GM18505 (cell line): ENCODE data around the gene MANSC4.

Experiments used
- ATAC-seq: cut with Tn5 transposase; IDR thresholded peaks from one replicate; pipeline ENCODE4 v1.9.1; 2021; ENCODE audit not compliant: unreplicated experiment
- POLR2A ChIP-seq: IDR thresholded peaks from 4 replicates; pipeline ENCODE4 v1.6.1; 2011; ENCODE audit warnings: borderline replicate concordance; ENCODE audit not compliant: insufficient read depth, insufficient read length; ENCODE audit errors: extremely low read depth

MANSC4 gene

DNA sequence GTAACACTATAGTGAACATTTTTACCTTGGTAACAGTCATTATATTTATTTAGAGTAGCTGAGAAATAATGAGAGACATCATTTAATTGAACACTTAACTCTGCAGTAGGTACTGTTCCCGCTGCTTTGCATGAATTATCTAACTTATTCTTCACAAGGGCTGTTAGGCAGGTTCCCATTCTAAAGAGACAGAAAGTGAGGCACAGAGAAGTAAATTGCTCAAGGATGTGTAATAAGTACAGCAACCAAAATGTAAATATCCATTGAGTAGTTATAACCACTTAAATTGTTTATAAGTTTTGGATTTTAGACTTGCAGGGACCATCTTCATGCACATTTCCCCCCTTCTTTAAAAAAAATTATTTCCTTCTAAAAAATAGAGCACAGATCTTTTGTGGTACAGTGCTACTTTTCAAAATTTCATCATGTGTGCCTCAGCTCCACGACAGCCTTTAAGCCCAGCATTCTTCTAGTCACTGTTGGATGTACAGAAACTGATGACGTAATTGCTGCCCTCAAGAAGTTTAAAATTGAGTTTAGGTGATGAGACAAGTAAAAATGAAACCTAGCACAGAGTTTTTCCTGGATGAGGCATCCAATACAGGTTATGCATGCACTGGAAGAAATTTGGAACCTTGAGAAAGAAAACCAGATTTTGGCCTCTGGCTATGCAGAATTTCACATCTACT lies 6.0 kb upstream of the MANSC4 start:
- TF ChIP-seq POLR2A, result no peak
- ATAC-seq, result no peak

DNA sequence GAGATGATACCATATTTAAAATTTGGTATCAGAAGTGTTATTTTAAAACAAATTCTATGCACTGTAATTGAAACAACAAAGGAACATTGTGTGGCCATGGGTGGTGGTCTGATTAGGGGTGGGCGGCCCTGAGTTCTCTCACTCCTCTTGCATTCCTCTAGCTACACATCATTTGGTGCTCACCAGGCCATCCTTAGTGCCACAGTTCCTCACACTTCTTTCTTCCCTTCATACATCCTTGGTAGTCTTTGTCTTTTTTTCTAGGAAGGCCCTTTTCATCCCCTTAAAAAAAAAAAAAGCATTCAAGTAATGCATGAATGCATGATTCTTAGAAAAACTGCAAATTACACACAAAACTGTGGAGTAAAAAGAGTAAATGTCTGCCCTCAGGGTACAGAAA lies 2.4 kb upstream of the MANSC4 start:
- TF ChIP-seq POLR2A, result no peak
- no peak for ATAC-seq

DNA sequence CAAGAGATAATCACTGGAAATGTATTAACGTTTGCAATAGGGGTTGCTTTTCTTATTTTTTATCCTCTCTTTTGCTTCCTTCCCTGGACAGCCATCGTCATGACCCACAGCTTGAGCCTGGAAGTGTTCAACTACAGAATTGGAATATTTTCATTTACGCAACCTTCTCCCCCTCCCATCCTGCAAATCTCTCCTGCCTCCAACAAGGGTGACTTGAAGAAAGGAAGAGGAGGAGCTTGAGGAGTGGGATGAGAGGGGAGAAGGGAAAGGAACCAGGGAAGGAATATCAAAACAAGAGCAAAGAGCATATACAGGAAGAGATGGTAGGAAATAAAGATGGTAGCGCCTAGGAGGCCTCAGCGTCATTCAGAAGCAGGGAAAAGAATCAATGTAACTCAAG lies 1.6 kb upstream of the MANSC4 start:
- no peak for ATAC-seq
- no peak for TF ChIP-seq POLR2A

DNA sequence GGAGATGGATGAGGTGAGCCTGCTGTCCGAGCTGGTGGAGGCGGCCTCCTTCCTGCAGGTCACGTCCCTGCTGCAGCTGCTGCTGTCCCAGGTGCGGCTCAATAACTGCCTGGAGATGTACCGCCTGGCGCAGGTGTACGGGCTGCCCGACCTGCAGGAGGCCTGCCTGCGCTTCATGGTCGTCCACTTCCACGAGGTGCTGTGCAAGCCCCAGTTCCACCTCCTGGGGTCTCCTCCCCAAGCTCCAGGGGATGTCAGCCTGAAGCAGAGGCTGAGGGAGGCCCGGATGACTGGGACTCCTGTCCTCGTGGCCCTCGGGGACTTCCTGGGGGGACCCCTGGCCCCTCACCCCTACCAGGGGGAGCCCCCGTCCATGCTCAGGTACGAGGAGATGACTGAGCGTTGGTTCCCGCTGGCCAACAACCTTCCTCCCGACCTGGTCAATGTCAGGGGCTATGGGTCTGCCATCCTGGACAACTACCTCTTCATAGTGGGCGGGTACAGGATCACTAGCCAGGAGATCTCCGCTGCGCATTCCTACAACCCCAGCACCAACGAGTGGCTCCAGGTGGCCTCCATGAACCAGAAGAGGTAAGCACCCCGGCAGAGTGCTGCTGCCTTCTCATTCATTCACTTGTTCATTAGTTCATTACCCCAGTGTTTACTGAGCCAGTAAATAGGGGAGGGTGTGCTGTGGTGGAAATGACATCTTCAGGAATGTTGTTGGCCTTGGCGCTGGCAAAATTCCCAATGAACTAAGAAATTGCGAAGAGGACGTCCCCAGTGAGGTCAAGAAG lies 774 bp upstream of the MANSC4 start:
- no peak for TF ChIP-seq POLR2A
- ATAC-seq, result peak; percentile 26

DNA sequence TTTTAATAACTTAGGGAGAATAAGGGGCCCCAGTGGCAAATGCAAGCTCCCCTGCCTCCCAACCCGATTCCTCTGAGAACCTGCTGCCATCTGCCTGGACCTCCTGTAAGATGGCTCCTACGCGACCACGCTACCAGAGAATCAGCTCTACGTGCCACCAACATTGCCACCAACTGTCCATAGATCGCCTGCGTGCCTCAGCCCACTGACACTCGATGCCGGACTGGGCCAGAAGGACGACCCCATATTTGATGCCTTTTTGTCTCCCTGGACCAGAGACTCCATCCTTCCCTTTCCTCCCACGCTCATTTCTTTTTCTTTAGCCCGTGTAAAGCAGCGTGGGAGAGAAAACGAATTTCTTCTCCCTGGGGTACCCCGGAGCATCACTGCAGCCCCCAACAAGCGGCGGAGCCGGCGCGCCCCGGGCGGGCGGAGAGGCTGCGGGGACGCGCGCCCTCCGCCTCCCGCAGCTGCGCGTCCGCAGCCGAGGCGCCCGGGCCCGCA lies 568 bp downstream of the MANSC4 start:
- ATAC-seq, result no peak
- no peak for TF ChIP-seq POLR2A

DNA sequence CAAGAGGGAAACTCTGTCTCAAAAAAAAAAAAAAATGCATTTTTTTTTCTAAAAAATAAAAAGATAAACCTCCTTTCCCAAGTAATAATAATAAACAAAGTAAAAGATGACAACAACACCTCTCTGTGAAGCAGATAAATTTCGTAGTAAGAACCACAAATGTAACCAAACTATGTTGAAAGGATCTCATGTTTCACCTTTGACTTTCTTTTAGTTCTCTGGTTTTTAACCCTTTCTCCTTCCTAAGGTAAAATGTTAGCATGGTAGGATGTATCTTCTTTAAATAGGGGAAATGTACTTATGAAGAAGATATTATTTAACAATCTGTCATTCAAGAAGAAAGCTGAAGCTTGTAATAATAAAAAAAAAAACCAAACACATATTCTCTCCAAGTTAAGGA lies 1.8 kb downstream of the MANSC4 start:
- no peak for ATAC-seq
- no peak for TF ChIP-seq POLR2A

DNA sequence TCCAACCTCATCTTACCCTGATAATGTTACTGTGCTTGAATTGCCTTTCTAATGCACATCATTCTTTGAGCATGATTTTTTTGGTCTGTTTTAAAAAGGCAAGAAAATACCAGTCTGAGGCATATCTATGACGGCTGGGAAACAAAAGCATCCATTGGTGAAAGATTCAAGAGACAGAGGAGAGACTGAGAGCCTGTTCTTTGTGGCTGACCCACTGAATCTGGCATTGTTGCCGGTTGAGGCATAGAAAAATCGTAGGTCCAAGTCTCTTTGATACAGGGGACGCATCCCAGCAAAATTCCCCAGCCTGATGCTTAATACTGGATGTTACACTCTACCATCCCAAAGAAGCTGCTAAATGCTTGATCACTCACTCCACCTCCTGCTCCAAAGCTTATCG lies 2.9 kb downstream of the MANSC4 start:
- ATAC-seq, result no peak

DNA sequence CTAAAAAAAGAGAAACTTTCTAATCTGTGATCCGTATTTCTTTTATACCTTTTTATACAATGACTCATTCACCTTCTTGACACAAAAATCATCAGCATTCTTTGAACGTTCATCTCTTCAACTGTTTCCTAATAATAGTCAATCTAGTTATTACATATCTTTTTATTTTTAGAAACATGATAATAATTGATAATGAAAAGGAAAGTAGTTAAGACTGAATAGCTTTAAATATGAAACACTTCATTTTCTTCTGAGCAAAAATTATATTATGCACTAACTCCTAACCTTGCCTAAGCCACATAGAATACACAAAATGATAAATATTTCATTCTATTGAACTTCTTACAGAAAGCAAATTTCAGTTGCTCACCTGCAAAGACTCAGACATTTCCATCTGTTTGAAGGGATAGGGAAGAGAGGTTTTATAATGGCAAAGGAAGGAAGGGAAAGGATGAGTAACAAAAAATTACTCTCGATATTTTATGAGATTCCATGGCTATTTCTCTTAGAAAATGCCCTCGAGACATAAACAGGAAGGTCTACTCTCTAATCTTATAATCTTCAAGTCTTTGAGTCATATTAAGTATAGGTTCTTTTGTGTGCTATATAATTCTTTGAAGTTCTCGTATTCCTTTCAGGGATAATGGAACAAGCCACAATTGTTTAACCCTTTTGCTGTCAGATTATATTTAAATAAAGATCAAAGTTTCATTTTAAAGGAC lies 7.5 kb downstream of the MANSC4 start:
- ATAC-seq, result no peak
- no peak for TF ChIP-seq POLR2A

More for the DNA sequence above, 2.9 kb downstream of the MANSC4 start:
- TF ChIP-seq POLR2A, result no peak

DNA sequence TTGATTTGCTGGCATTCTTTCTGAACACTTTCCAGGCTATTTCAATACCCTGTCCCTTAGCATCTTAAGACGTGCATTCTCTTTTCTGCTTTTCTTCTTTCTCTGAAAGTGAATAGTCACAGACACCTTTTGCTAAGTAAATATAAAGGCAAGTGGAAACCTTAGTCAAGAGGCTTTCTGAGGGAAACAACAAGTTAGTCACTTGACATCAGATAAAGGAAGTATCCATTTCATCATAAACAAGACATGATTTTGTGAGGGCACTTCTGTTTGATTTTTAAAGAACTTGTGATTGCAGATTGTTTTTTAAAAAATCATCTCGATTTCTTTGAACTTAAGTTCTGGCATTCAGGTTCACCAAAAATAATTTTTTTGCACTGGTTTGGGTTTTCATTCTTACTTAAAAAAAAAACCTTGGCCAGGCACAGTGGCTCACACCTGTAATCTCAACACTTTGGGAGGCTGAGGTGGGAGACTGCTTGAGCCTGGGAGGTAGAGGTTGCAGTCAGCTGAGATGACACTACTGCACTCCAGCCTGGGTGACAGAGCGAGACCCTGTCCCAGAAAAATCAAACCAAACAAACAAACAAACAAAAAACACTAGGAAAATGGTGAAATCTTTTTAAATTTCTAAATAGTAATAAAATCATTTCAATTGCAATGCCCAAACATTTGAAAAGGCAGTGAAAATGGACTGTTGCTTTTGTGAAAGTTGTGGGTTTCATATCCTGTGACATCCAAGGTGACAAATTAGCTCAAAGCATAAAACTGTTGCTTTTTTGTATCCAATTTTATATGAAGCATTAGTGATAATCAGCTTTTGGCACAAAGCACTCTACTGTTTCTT lies 8.3 kb downstream of the MANSC4 start:
- no peak for TF ChIP-seq POLR2A
- ATAC-seq, result no peak

DNA sequence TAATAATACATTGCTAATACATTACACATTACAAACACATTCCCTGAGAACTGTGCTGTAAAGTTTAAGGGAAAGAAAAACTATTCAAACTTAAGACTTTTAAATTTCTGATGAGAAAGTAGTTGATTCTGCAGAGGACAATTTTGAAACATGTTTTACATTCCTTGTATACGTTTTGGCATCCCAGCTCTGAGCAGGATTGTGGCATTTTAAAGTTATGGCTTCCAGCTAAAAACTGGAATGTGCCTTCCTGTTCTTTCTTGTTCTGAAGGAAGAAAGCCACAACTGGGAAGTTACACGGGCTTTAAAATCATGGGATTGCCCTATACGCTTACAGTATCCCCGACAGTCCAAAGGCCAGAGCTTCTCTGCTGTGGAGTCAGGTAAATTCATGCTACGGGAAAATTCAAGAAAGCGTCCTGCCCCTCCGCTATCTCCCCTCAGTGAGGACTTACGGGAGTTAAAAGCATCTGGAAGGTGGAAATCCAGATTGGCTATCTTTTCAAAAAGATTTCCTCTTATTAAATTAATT lies 10.8 kb downstream of the MANSC4 start:
- no peak for TF ChIP-seq POLR2A
- no peak for ATAC-seq

DNA sequence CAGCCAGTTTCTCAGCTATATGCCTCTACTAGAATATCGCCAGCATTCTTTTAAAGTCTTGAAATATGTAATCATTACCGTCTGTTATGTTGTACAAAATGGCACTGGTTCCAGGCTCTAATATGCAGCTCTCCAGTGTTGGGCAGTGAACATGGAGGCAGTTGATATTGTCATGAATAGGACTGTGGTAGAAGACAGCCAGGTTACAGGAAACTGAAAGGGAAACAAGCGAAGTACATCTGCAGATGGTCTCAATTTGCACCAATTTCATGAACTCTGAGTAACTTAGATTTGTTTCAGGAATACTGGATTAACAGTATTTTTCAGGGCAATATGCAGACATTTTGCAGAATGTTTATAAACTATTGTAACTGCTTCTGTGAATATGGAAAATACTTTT lies 13.4 kb downstream of the MANSC4 start:
- ATAC-seq, result no peak
- no peak for TF ChIP-seq POLR2A

DNA sequence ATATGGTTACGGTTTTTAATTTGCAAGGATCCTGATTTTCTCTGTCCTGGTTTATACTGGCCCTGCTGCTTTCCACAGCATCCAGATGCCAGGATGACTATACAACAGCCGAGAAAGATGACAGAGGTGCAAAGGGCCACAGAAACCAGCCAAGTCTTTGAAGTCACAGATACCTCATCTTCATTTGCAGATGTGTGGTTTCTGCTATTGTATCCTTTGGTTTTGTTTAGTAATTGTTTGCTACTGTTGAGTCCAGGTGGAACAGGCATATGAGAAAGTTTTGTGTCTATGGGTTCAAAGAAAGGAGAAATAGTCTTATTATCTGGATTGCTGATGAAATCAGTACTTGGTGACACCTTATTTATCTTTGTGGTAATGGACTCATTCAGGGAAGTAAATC lies 17.3 kb downstream of the MANSC4 start:
- TF ChIP-seq POLR2A, result no peak
- no peak for ATAC-seq
